IMR-90 (cell line): Measurements from ENCODE around the gene CACNG6. TPM values are rescaled to one million over a fixed set of nuclear protein-coding genes. Genes with fewer than 3 reads are reported as not detected.

Source experiments
- ATAC-seq: fragments of 200-7000 bp; cut with Tn5 transposase; 2 replicates; pipeline ENCODE4 v1.9.1; 2020; ENCODE audit warnings: low read depth, mild to moderate bottlenecking, moderate library complexity
- BruUV-seq: library from RNA; stranded (reverse); fragments of 400-500 nt; replicated peaks from 2 replicates; lab custom pipeline; 2021; lab: Mats Ljungman, UMichigan
- CTCF ChIA-PET: fragments of 300-600 bp; formaldehyde crosslinking; extraction: SDS; loops from one replicate; lab custom pipeline; 2021; ENCODE audit warnings: antibody characterized with exemption; lab: Yijun Ruan, JAX
- POLR2A ChIA-PET: fragments of 300-600 bp; sonication (Branson Sonifier 250); formaldehyde crosslinking; loops from one replicate; lab custom pipeline; 2022; ENCODE audit warnings: antibody characterized with exemption; ENCODE audit not compliant: unreplicated experiment; lab: Charles Lee
- DNase-seq: peaks from one replicate; pipeline ENCODE4 v3.0.0; 2013
- H2AFZ ChIP-seq: replicated peaks from 2 replicates; pipeline ENCODE3; 2013; ENCODE audit warnings: low read length, mild to moderate bottlenecking; ENCODE audit not compliant: poor library complexity
- H2AK5ac ChIP-seq: 2 replicates; pipeline ENCODE4 v1.6.1; 2013; ENCODE audit warnings: low read depth, low read length, inconsistent platforms
- H2AK9ac ChIP-seq: replicated peaks from 2 replicates; pipeline ENCODE3; 2013; ENCODE audit warnings: mild to moderate bottlenecking, low read depth, low read length, moderate library complexity; ENCODE audit not compliant: poor library complexity
- H2BK120ac ChIP-seq: 2 replicates; pipeline ENCODE4 v1.6.1; 2013; ENCODE audit warnings: low read depth, low read length, inconsistent platforms
- H2BK15ac ChIP-seq: 3 replicates; pipeline ENCODE4 v1.6.1; 2013; ENCODE audit warnings: low read depth, low read length, inconsistent platforms
- H2BK20ac ChIP-seq: 2 replicates; pipeline ENCODE4 v1.6.1; 2013; ENCODE audit warnings: low read depth, mild to moderate bottlenecking, inconsistent platforms, low read length, moderate library complexity
- H2BK5ac ChIP-seq: 2 replicates; pipeline ENCODE4 v1.6.1; 2013; ENCODE audit warnings: mild to moderate bottlenecking, low read depth, low read length, inconsistent platforms; ENCODE audit not compliant: poor library complexity, severe bottlenecking
- H3K14ac ChIP-seq: replicated peaks from 2 replicates; pipeline ENCODE4 v1.6.1; 2013; ENCODE audit warnings: low read depth, low read length, inconsistent platforms
- H3K18ac ChIP-seq: 2 replicates; pipeline ENCODE4 v1.6.1; 2013; ENCODE audit warnings: low read depth, low read length, control low read depth
- H3K23ac ChIP-seq: 2 replicates; pipeline ENCODE4 v1.6.1; 2013; ENCODE audit warnings: low read depth, low read length, inconsistent platforms
- H3K27ac ChIP-seq: 2 replicates; pipeline ENCODE4 v1.5.1; 2013; ENCODE audit warnings: mild to moderate bottlenecking, control low read depth, low read length; ENCODE audit not compliant: insufficient read depth
- H3K27me3 ChIP-seq: 2 replicates; pipeline ENCODE4 v1.6.1; 2013; ENCODE audit warnings: low read length; ENCODE audit not compliant: control insufficient read depth, insufficient read depth
- H3K36me3 ChIP-seq: 2 replicates; pipeline ENCODE4 v1.6.1; 2013; ENCODE audit warnings: low read length, mixed read lengths; ENCODE audit not compliant: control insufficient read depth, insufficient read depth
- H3K4ac ChIP-seq: 2 replicates; pipeline ENCODE4 v1.6.1; 2013; ENCODE audit warnings: low read depth, low read length, inconsistent platforms
- H3K4me1 ChIP-seq: 2 replicates; pipeline ENCODE4 v1.6.1; 2013; ENCODE audit warnings: low read length, mixed read lengths; ENCODE audit not compliant: control insufficient read depth, insufficient read depth
- H3K4me2 ChIP-seq: 2 replicates; pipeline ENCODE4 v1.6.1; 2013; ENCODE audit warnings: low read depth, mild to moderate bottlenecking, control low read depth, low read length, moderate library complexity
- H3K4me3 ChIP-seq: 2 replicates; pipeline ENCODE4 v1.5.1; 2013; ENCODE audit warnings: low read depth, mild to moderate bottlenecking, control low read depth, low read length, moderate library complexity; ENCODE audit not compliant: insufficient read depth
- H3K56ac ChIP-seq: 2 replicates; pipeline ENCODE4 v1.6.1; 2013; ENCODE audit warnings: low read length, inconsistent platforms; ENCODE audit not compliant: insufficient read depth; ENCODE audit errors: extremely low read depth
- H3K79me1 ChIP-seq, 2 experiments: 2 replicates each; pipeline ENCODE4 v1.6.1; 2013; ENCODE audit warnings: low read length in 2 of 2, inconsistent platforms in 1 of 2, low read depth in 1 of 2
- H3K9ac ChIP-seq: 2 replicates; pipeline ENCODE4 v1.6.1; 2013; ENCODE audit warnings: low read depth, low read length, control low read depth
- H3K9me1 ChIP-seq: 2 replicates; pipeline ENCODE4 v1.6.1; 2013; ENCODE audit warnings: low read length, inconsistent platforms; ENCODE audit not compliant: insufficient read depth
- H3K9me3 ChIP-seq: 2 replicates; pipeline ENCODE4 v1.6.1; 2013; ENCODE audit warnings: low read length; ENCODE audit not compliant: control insufficient read depth, insufficient read depth
- H4K20me1 ChIP-seq: 2 replicates; pipeline ENCODE4 v1.6.1; 2013; ENCODE audit warnings: low read length, inconsistent platforms; ENCODE audit not compliant: insufficient read depth
- H4K5ac ChIP-seq: 2 replicates; pipeline ENCODE4 v1.6.1; 2013; ENCODE audit warnings: mild to moderate bottlenecking, low read depth, low read length, control low read depth
- H4K8ac ChIP-seq, 2 experiments: 2 replicates each; pipeline ENCODE4 v1.6.1; 2013; ENCODE audit warnings: low read depth in 2 of 2, low read length in 2 of 2, control low read depth in 1 of 2, inconsistent platforms in 1 of 2
- H4K91ac ChIP-seq: 2 replicates; pipeline ENCODE4 v1.6.1; 2013; ENCODE audit warnings: low read depth, low read length, inconsistent platforms; ENCODE audit not compliant: insufficient read depth
- BHLHE40 ChIP-seq: fragments of 150-350 bp; IDR thresholded peaks from 2 replicates; pipeline ENCODE4 v1.6.1; 2016; ENCODE audit warnings: mild to moderate bottlenecking, low read depth, low read length
- CEBPB ChIP-seq: IDR thresholded peaks from 2 replicates; pipeline ENCODE4 v1.6.1; 2012; ENCODE audit warnings: low read depth, low read length, improper control_type of control experiment
- CHD1 ChIP-seq: IDR thresholded peaks from 2 replicates; pipeline ENCODE4 v1.6.1; 2012; ENCODE audit warnings: low read depth, low read length, improper control_type of control experiment
- FOS ChIP-seq: fragments of 150-350 bp; IDR thresholded peaks from 2 replicates; pipeline ENCODE4 v1.6.1; 2016; ENCODE audit warnings: low read depth, low read length
- MXI1 ChIP-seq: IDR thresholded peaks from 2 replicates; pipeline ENCODE4 v1.6.1; 2012; ENCODE audit warnings: low read depth, mild to moderate bottlenecking, low read length, moderate library complexity, borderline replicate concordance
- NFE2L2 ChIP-seq: fragments of 150-350 bp; IDR thresholded peaks from 2 replicates; pipeline ENCODE4 v1.6.1; 2016; ENCODE audit warnings: low read depth, mild to moderate bottlenecking, low read length
- RFX5 ChIP-seq: IDR thresholded peaks from 2 replicates; pipeline ENCODE4 v1.8.0; 2012; ENCODE audit warnings: low read depth, mild to moderate bottlenecking, low read length, moderate library complexity
- SMC3 ChIP-seq: fragments of 150-350 bp; IDR thresholded peaks from 2 replicates; pipeline ENCODE4 v1.6.1; 2016; ENCODE audit warnings: low read depth, mild to moderate bottlenecking, antibody characterized with exemption, low read length, moderate library complexity
- USF2 ChIP-seq: fragments of 150-350 bp; IDR thresholded peaks from 2 replicates; pipeline ENCODE4 v1.6.1; 2017; ENCODE audit warnings: mild to moderate bottlenecking, antibody characterized with exemption, low read length, low read depth
- WGBS, 2 experiments: methylation state at CpG; one replicate each; pipeline versions ENCODE4 v1.1.5 to v1.1.7; 2013; ENCODE audit warnings: missing lambda C conversion rate in 2 of 2; ENCODE audit not compliant: insufficient read length in 1 of 2; ENCODE audit errors: extremely low coverage in 2 of 2; 5-methylcytosine and 5-hydroxymethylcytosine counted together
- dilution Hi-C: fragments of 300-500 bp; cut with HindIII; formaldehyde crosslinking; loops from one replicate; pipeline ENCODE4 v1.14.3; 2018; ENCODE audit warnings: low sequenced_read_pairs; ENCODE audit not compliant: unreplicated experiment
- in situ Hi-C: fragments of 300-500 bp; cut with MboI; formaldehyde crosslinking; loops from 3 replicates; pipeline ENCODE4 v1.14.3; 2019; ENCODE audit warnings: low sequenced_read_pairs, inconsistent platforms, mixed read lengths
- intact Hi-C: fragments of 100-400 bp; cut with micrococcal nuclease; formaldehyde crosslinking; loops from 2 replicates; pipeline ENCODE4 v1.10.0; 2022
- polyA plus RNA-seq, 3 experiments: library from polyadenylated mRNA; depleted of rRNA; stranded (reverse); fragments of >200 nt; gene quantifications; 2 replicates each; pipeline ENCODE4 v1.2.3, GENCODE V29; 2012; ENCODE audit warnings: low replicate concordance in 1 of 3
- total RNA-seq: library from RNA; depleted of rRNA; stranded (reverse); fragments of >200 nt; gene quantifications from 2 replicates; pipeline ENCODE4 v1.2.3, GENCODE V29; 2012

The CACNG6 gene
- total and polyA plus RNA-seq, 2 of the 4 experiments (the other 2 are of a cell fraction) = not detected

- no peaks in the 10 kb centered on the region for H3K27me3 ChIP-seq
- H2BK120ac ChIP-seq = no peak overlapping the region
- CTCF ChIA-PET = interaction anchor here (0.7 to 3.3 kb wide), 8 partner anchors 11 to 215 kb away, joined by 4 to 13 read pairs (median 6); partner anchors contain the start of gene PRKCG
- dilution Hi-C loops (no loop called here), in situ Hi-C loops (loop anchor here (10.0 kb wide), 1 partner anchor 140 kb away; the partner anchor contains the start of gene PRKCG), intact Hi-C loops (loop anchor here (1.0 to 10.0 kb wide), 4 partner anchors 118 to 830 kb away; partner anchors contain the start of gene ZNF665)
- H3K4me3 ChIP-seq = no peak overlapping the region
- H4K8ac ChIP-seq = no peak overlapping the region
- H3K79me1 ChIP-seq = no peaks in the 10 kb centered on the region
- H3K56ac ChIP-seq = no peak overlapping the region
- H3K9ac ChIP-seq = no peak overlapping the region
- no peaks in the 10 kb centered on the region for H3K4me1 ChIP-seq
- H3K23ac ChIP-seq = no peak overlapping the region
- H3K14ac ChIP-seq = no peak overlapping the region
- no peak overlapping the region for H2BK20ac ChIP-seq
- no peak overlapping the region for H4K5ac ChIP-seq
- no peak overlapping the region for H3K27ac ChIP-seq
- no peak overlapping the region for H4K91ac ChIP-seq
- H4K20me1 ChIP-seq = no peaks in the 10 kb centered on the region; the same call in 1 of the 2 replicates
- no peak overlapping the region for H2AK5ac ChIP-seq
- no peak overlapping the region for H2AK9ac ChIP-seq
- H3K4ac ChIP-seq = no peak overlapping the region
- ATAC-seq (no peak), DNase-seq (no peak)
- no peaks in the 10 kb centered on the region for H3K9me3 ChIP-seq
- 62% methylated on average over 7 of the region's 9 CpGs; no CpG with 5 or more reads in 1 of the 2 experiments for WGBS, 2 experiments
- H3K36me3 ChIP-seq = no peaks in the 10 kb centered on the region
- no peaks in the 10 kb centered on the region for H3K9me1 ChIP-seq
- POLR2A ChIA-PET = no interaction called here
- H3K18ac ChIP-seq = no peak overlapping the region
- no TSS peak for BruUV-seq
- no peak overlapping the region for H2AFZ ChIP-seq
- no peak overlapping the region for H3K4me2 ChIP-seq
- no peak overlapping the region for H2BK15ac ChIP-seq
- no peak for TF ChIP-seq NFE2L2
- TF ChIP-seq SMC3 = no peak
- TF ChIP-seq CEBPB = no peak
- TF ChIP-seq USF2 = no peak
- no peak for TF ChIP-seq CHD1
- TF ChIP-seq RFX5 = no peak
- no peak for TF ChIP-seq FOS
- no peak for TF ChIP-seq BHLHE40
- no peak for TF ChIP-seq MXI1
- no peak overlapping the region for H2BK5ac ChIP-seq
These were observed 33.2 kb downstream of the CACNG6 start for GRCh38 chr19:54024660-54025059.
